Neuronal stem cell (in vitro differentiated cells): ENCODE measurements around the gene FAM222B.
A peak's percentile ranks its signal among the peaks of the same experiment; 100 is the strongest.

ENCODE experiments used
- DNase-seq: peaks from one replicate; pipeline ENCODE4 v3.0.0-alpha.2; 2013; ENCODE audit warnings: low spot score
- H2AFZ ChIP-seq: one replicate; pipeline ENCODE4 v1.6.1; 2013; ENCODE audit warnings: mild to moderate bottlenecking, low read length, inconsistent platforms
- H2AK5ac ChIP-seq: 2 replicates; pipeline ENCODE4 v1.6.1; 2013; ENCODE audit warnings: low read depth, mild to moderate bottlenecking, inconsistent platforms, low read length, moderate library complexity, mixed read lengths
- H2BK120ac ChIP-seq: 2 replicates; pipeline ENCODE4 v1.6.1; 2013; ENCODE audit warnings: low read depth, mild to moderate bottlenecking, inconsistent platforms, low read length, moderate library complexity, mixed read lengths
- H2BK12ac ChIP-seq: one replicate; pipeline ENCODE4 v1.6.1; 2013; ENCODE audit warnings: low read length, inconsistent platforms
- H2BK15ac ChIP-seq: 2 replicates; pipeline ENCODE4 v1.6.1; 2013; ENCODE audit warnings: mild to moderate bottlenecking, low read length, inconsistent platforms, mixed read lengths
- H2BK5ac ChIP-seq: one replicate; pipeline ENCODE4 v1.6.1; 2013; ENCODE audit warnings: inconsistent platforms, mild to moderate bottlenecking, low read length, moderate library complexity
- H3K14ac ChIP-seq: one replicate; pipeline ENCODE4 v1.6.1; 2013; ENCODE audit warnings: low read length, inconsistent platforms
- H3K18ac ChIP-seq: 2 replicates; pipeline ENCODE4 v1.6.1; 2013; ENCODE audit warnings: low read length, inconsistent platforms
- H3K23ac ChIP-seq: 2 replicates; pipeline ENCODE4 v1.6.1; 2013; ENCODE audit warnings: low read depth, mild to moderate bottlenecking, mixed read lengths, low read length, inconsistent platforms; ENCODE audit not compliant: poor library complexity
- H3K27ac ChIP-seq: replicated peaks from 3 replicates; pipeline ENCODE4 v1.5.1; 2013; ENCODE audit warnings: low read length, inconsistent platforms
- H3K27me3 ChIP-seq, 3 experiments: 2 replicates each; pipeline ENCODE4 v1.6.1; 2013; ENCODE audit warnings: low read length in 3 of 3, mild to moderate bottlenecking in 2 of 3, inconsistent platforms in 1 of 3, low read depth in 1 of 3, mixed read lengths in 1 of 3, moderate library complexity in 1 of 3; ENCODE audit not compliant: control insufficient read depth in 3 of 3, insufficient read depth in 3 of 3
- H3K36me3 ChIP-seq, 2 donors: replicated peaks in 1 of 2; 2 replicates each; pipeline ENCODE4 v1.6.1; 2013; ENCODE audit warnings: low read length in 2 of 2; ENCODE audit not compliant: control insufficient read depth in 2 of 2, insufficient read depth in 2 of 2
- H3K4ac ChIP-seq: 2 replicates; pipeline ENCODE4 v1.6.1; 2013; ENCODE audit warnings: inconsistent platforms, mild to moderate bottlenecking, low read length, moderate library complexity
- H3K4me1 ChIP-seq, 2 donors: 1 replicate in 1 of 2; 2 replicates in 1 of 2; pipeline ENCODE4 v1.6.1; 2013; ENCODE audit warnings: low read length in 2 of 2, low read depth in 1 of 2; ENCODE audit not compliant: control insufficient read depth in 2 of 2, insufficient read depth in 1 of 2
- H3K4me2 ChIP-seq: one replicate; pipeline ENCODE4 v1.6.1; 2013; ENCODE audit warnings: mild to moderate bottlenecking, low read length, inconsistent platforms; ENCODE audit not compliant: insufficient read depth, poor library complexity, severe bottlenecking
- H3K4me3 ChIP-seq, 2 donors: 2 replicates each; pipeline ENCODE4 v1.5.1; 2013; ENCODE audit warnings: low read length in 2 of 2, mild to moderate bottlenecking in 2 of 2, inconsistent platforms in 1 of 2, moderate library complexity in 1 of 2
- H3K79me1 ChIP-seq: one replicate; pipeline ENCODE4 v1.6.1; 2013; ENCODE audit warnings: low read depth, mild to moderate bottlenecking, inconsistent platforms, low read length, moderate library complexity
- H3K9ac ChIP-seq: one replicate; pipeline ENCODE4 v1.6.1; 2013; ENCODE audit warnings: mild to moderate bottlenecking, low read depth, low read length, inconsistent platforms; ENCODE audit not compliant: poor library complexity
- H3K9me3 ChIP-seq, 2 donors: replicated peaks in 1 of 2; 2 replicates each; pipeline versions ENCODE3 to v1.6.1; 2013; ENCODE audit warnings: low read length in 2 of 2, mild to moderate bottlenecking in 2 of 2, inconsistent platforms in 1 of 2, low read depth in 1 of 2, mixed read lengths in 1 of 2, moderate library complexity in 1 of 2; ENCODE audit not compliant: control insufficient read depth in 2 of 2, insufficient read depth in 1 of 2
- H4K8ac ChIP-seq: one replicate; pipeline ENCODE4 v1.6.1; 2013; ENCODE audit warnings: low read depth, mild to moderate bottlenecking, inconsistent platforms, low read length, moderate library complexity
- H4K91ac ChIP-seq: one replicate; pipeline ENCODE4 v1.6.1; 2013; ENCODE audit warnings: low read length, low read depth, mild to moderate bottlenecking, inconsistent platforms; ENCODE audit not compliant: poor library complexity
- WGBS, 2 donors: extraction: QIAGEN DNeasy Blood & Tissue Kit; methylation state at CpG; one replicate each; pipeline ENCODE4 v1.1.7; 2013; ENCODE audit warnings: missing lambda C conversion rate in 2 of 2, mixed read lengths in 1 of 2; ENCODE audit not compliant: insufficient read length in 2 of 2, insufficient replicate concordance in 1 of 2; ENCODE audit errors: extremely low coverage in 2 of 2; 5-methylcytosine and 5-hydroxymethylcytosine counted together

FAM222B gene

DNA sequence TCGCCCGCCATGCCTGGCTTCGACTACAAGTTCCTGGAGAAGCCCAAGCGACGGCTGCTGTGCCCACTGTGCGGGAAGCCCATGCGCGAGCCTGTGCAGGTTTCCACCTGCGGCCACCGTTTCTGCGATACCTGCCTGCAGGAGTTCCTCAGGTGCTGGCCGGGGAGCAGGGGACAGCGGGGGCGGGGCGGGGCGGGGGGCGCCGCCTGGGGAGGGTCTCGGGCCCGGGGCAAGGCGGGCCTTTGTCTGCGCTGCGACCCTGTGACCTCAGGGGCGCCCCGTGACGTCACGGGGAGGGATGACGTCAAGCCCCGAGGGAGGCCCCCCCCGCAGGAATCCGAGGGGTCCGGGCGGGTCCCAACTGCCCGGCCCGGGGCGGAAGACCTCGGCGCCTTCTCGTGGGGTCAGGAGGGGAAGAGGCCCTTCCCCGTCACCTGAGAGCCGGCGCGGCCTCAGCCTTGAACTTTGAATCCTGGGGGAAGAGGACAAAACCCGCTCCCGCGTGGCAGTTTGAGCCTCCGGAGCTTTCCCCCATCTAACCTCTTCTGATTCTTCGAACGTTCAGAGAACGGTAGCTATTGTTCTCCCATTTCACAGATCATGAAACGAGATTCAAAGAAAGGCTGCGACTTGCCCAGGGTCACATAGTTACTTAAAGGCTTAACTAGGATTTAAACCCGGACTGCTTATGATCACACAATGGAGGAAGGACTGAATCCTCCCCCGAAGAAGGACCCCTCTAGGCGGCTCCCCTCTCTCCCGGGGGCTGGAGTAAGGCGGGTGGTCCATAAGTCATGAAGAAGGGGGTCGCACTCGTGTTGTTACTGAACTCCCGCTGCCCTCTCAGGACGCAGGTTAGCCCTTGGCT, 98.3 kb downstream of the FAM222B start:
- Histone ChIP-seq H3K4me2 (peak overlapping the region; percentile 73), H2AFZ (peak overlapping the region; percentile 51), H3K14ac (peak overlapping the region; percentile 97), H2BK120ac (peak overlapping the region; percentile 100), H3K9ac (peak overlapping the region; percentile 99), H2BK12ac (peak overlapping the region; percentile 93), H2BK15ac (peak overlapping the region; percentile 99), H3K9me3 (peaks cover 0 to 9% of the 10 kb centered on the region in 2 donors), H2AK5ac (peak overlapping the region; percentile 100), H3K4me1 (peaks cover 19 to 23% of the 10 kb centered on the region in 2 donors), H3K27me3 (no peaks in the 10 kb centered on the region), H4K91ac (peak overlapping the region; percentile 100), H3K36me3 (peaks cover 34 to 64% of the 10 kb centered on the region in 2 donors), H3K27ac (peak overlapping the region; percentile 100), H3K23ac (peak overlapping the region; percentile 98), H3K4me3 (peak overlapping the region; percentile 74 to 98), H3K79me1 (peaks cover 27% of the 10 kb centered on the region), H3K4ac (peak overlapping the region; percentile 93), H3K18ac (peak overlapping the region; percentile 100), H2BK5ac (peak overlapping the region; percentile 100), H4K8ac (peak overlapping the region; percentile 89)
- WGBS, 2 donors, result no CpG with 5 or more reads among the region's 61 CpGs
- peak; percentile 83 for DNase-seq

- peak within 1 kb of the TSS; percentile 99 for H2BK15ac ChIP-seq
- H3K79me1 ChIP-seq, result peaks cover 27% of the 10 kb centered on the region
- peak within 1 kb of the TSS; percentile 100 for H2BK120ac ChIP-seq
- peak within 1 kb of the TSS; percentile 96 for H3K4me2 ChIP-seq
- peak within 1 kb of the TSS; percentile 87 for H2AFZ ChIP-seq
- H4K91ac ChIP-seq, result peak within 1 kb of the TSS; percentile 100
- H3K4me1 ChIP-seq, result peaks cover 19 to 23% of the 10 kb centered on the region in 2 donors
- H3K9ac ChIP-seq, result peak within 1 kb of the TSS; percentile 99
- H3K9me3 ChIP-seq, result peaks cover 0 to 9% of the 10 kb centered on the region in 2 donors
- H2AK5ac ChIP-seq, result peak within 1 kb of the TSS; percentile 100
- H3K4me3 ChIP-seq, result peak within 1 kb of the TSS; percentile 74 to 98
- peak; percentile 85 for DNase-seq
- peak within 1 kb of the TSS; percentile 100 for H2BK5ac ChIP-seq
- H3K27me3 ChIP-seq, result no peaks in the 10 kb centered on the region
- peak within 1 kb of the TSS; percentile 94 for H3K4ac ChIP-seq
- H3K23ac ChIP-seq, result peak within 1 kb of the TSS; percentile 98
- H3K36me3 ChIP-seq, result peaks cover 28 to 64% of the 10 kb centered on the region in 2 donors
- no CpG with 5 or more reads among the region's 70 CpGs for WGBS, 2 donors
- H2BK12ac ChIP-seq, result peak within 1 kb of the TSS; percentile 93
- peak within 1 kb of the TSS; percentile 97 for H3K14ac ChIP-seq
- H4K8ac ChIP-seq, result peak within 1 kb of the TSS; percentile 89
- H3K27ac ChIP-seq, result peak within 1 kb of the TSS; percentile 100
- peak within 1 kb of the TSS; percentile 100 for H3K18ac ChIP-seq
Observed at GRCh38 chr17:28743243-28744103, 99.1 kb downstream of the FAM222B start, which contains the start of gene TRAF4. Gene TRAF4 (plus strand): TSS chr17:28744011. CDS start chr17:28744113, 102 bp downstream.

DNA sequence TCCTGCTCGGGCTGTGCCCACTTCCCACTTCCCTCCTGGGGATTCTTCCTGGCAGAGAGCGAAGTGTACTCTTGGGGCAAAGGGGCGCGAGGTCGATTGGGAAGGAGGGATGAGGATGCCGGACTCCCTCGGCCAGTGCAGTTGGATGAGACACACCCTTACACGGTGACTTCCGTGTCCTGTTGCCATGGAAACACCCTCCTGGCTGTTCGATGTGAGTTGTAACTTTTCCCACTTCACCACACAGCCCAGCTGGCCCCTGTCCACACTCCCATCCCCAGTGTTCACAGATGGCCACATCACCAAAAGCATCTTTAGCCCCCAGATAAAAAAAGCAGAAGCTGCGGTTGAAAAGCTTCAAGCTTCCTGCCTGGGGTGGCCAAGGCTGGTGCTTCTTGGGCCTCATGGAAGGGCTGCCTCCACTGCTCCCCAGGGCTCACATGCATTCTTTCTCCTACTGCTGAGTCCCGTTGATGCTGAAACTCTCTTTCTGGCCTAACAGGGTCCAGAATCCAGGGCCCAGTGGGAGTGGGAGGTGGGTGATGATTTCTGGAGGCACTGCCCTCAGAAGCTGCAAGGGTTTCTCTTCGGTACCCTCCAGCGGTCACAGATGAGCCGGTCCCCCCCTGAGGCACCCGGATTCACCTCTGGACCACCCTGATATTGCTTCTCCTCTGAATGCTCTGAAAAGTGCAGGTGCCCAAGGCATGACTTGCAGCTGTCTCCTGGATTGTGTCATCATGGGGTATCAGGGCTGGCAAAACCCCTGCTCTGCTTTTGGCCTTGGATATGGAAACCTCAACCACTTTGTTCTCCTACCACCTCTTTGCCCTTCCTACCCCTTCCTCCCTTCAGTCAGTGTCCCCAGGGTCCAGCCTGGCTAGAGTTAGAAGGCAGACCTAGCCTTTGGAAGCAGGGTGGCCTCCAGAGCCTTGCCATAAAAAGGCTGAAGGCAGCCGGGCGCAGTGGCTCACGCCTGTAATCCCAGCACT, 100.9 kb downstream of the FAM222B start:
- Histone ChIP-seq H3K27ac (no peak overlapping the region), H3K18ac (no peak overlapping the region), H2AK5ac (peak overlapping the region; percentile 28), H3K4me3 (no peak overlapping the region), H3K9ac (no peak overlapping the region), H3K79me1 (peaks cover 14% of the 10 kb centered on the region), H3K14ac (no peak overlapping the region), H3K4me1 (peaks cover 11 to 15% of the 10 kb centered on the region in 2 donors), H4K8ac (no peak overlapping the region), H3K4ac (no peak overlapping the region), H3K36me3 (peaks cover 13 to 59% of the 10 kb centered on the region in 2 donors), H2AFZ (no peak overlapping the region), H2BK12ac (no peak overlapping the region), H2BK5ac (peak overlapping the region; percentile 14), H3K27me3 (no peaks in the 10 kb centered on the region), H3K9me3 (peaks cover 3 to 9% of the 10 kb centered on the region in 2 donors), H2BK15ac (no peak overlapping the region), H2BK120ac (no peak overlapping the region), H4K91ac (no peak overlapping the region), H3K23ac (peak overlapping the region; percentile 45), H3K4me2 (no peak overlapping the region)
- no peak for DNase-seq
- no CpG with 5 or more reads among the region's 19 CpGs for WGBS, 2 donors
